ENCODE data around the gene THAP2. TPM values are rescaled to one million over a fixed set of nuclear protein-coding genes. Genes with fewer than 3 reads are reported as not detected.

THAP2 gene
- total and polyA plus RNA-seq, 10 donors, result 3.1 to 8.8 (median 5.1) TPM

DNA sequence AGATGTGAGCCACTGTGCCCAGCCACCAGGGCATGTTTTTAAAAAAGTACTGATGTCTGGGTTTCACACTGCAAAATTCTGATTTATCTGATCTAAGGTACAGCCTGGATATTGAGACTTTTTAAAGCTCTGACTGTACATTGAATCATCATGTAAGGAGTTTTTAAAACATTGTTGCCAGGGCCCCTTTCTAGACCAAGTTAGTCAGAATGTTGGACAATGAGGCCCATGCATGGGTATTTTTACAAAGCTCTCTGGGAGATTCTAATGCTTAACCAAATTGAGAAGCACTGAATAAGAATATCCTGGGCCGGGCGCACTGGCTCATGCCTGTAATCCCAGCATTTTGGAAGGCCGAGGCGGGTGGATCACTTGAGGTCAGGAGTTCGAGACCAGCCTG is 38.5 kb downstream of the THAP2 start:
- WGBS, 5 donors, result 94 to 100% (median 96%) methylated on average over 5 of the region's 5 CpGs
- H3K36me3 ChIP-seq, result peaks cover 0 to 88% (median 40%) of the 10 kb centered on the region in 6 donors

DNA sequence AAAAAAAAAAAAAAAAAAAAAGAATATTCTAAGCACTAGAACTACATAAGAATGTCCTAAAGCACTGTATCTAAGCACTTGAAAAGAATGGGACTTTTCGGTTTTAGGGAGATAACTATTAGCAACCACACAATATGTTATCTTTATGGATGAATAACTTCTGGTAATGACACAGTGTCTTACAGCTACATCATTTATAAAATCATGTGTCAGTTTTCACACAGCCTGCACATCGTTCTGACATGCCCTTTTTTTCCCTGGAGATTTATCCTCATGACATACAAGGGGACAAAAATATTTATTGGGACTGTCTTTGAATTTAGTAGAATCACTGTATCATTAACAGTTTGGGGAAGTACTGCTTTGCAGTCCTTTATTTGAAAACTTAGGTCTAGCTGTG is 39.1 kb downstream of the THAP2 start:
- TF ChIP-seq POLR2AphosphoS5 (IDR thresholded peaks at IDR 0.05) (no peak), POLR2A (IDR thresholded peaks at IDR 0.05) (no peak)
- TF ChIP-seq, protein P1, sequence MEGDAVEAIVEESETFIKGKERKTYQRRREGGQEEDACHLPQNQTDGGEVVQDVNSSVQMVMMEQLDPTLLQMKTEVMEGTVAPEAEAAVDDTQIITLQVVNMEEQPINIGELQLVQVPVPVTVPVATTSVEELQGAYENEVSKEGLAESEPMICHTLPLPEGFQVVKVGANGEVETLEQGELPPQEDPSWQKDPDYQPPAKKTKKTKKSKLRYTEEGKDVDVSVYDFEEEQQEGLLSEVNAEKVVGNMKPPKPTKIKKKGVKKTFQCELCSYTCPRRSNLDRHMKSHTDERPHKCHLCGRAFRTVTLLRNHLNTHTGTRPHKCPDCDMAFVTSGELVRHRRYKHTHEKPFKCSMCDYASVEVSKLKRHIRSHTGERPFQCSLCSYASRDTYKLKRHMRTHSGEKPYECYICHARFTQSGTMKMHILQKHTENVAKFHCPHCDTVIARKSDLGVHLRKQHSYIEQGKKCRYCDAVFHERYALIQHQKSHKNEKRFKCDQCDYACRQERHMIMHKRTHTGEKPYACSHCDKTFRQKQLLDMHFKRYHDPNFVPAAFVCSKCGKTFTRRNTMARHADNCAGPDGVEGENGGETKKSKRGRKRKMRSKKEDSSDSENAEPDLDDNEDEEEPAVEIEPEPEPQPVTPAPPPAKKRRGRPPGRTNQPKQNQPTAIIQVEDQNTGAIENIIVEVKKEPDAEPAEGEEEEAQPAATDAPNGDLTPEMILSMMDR (IDR thresholded peaks at IDR 0.05 in 8 of 11, conservative IDR thresholded peaks at IDR 0.05 in 3 of 11), result no peak
- intact Hi-C loops (cut with DNase I; ENCODE audit: low total_unique reads), result no loop called here
- no peaks in the 10 kb centered on the region for H3K9me3 ChIP-seq
- no peaks in the 10 kb centered on the region for H3K27me3 ChIP-seq (replicated peaks in 1 of 7)
- H3K36me3 ChIP-seq, result peaks cover 0 to 88% (median 34%) of the 10 kb centered on the region in 6 donors
- 69 to 84% (median 82%) methylated on average over 2 of the region's 2 CpGs for WGBS, 5 donors
- H3K4me1 ChIP-seq, result peaks cover 0 to 8% (median 0%) of the 10 kb centered on the region in 6 donors
- no peak overlapping the region for H3K4me3 ChIP-seq
- no peak overlapping the region for H3K27ac ChIP-seq
- DNase-seq, result no peak

More for the DNA sequence above, 38.5 kb downstream of the THAP2 start:
- intact Hi-C loops (cut with DNase I; ENCODE audit: low total_unique reads), result no loop called here
- H3K4me1 ChIP-seq, result peaks cover 0 to 11% (median 0%) of the 10 kb centered on the region in 6 donors
- H3K4me3 ChIP-seq, result no peak overlapping the region
- H3K27me3 ChIP-seq (replicated peaks in 1 of 7), result no peaks in the 10 kb centered on the region
- DNase-seq, result no peak
- TF ChIP-seq POLR2A (IDR thresholded peaks at IDR 0.05) (no peak), POLR2AphosphoS5 (IDR thresholded peaks at IDR 0.05) (no peak)
- TF ChIP-seq, protein P1 (IDR thresholded peaks at IDR 0.05 in 8 of 11, conservative IDR thresholded peaks at IDR 0.05 in 3 of 11), result no peak
- no peaks in the 10 kb centered on the region for H3K9me3 ChIP-seq
- no peak overlapping the region for H3K27ac ChIP-seq

DNA sequence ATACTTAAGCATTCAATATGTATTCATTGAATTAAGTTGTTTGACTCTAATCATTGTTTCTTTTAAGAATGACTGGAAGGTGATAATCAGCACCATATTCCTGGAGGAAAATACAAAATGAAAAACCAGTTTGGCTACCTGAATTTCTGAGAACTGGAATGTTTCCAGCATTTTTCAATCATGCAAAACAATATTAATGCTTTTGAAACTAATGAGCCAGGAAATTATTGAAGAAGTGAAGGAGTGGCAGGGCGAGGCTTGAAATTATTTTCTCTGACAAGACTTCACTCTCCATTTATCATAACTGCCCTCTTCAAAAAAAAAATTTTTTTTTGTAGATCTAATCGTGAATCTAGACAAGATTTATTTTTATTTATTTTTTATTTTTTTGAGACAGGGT is 40.8 kb downstream of the THAP2 start:
- Histone ChIP-seq H3K4me1 (no peaks in the 10 kb centered on the region), H3K27ac (no peak overlapping the region), H3K36me3 (peaks cover 0 to 70% (median 18%) of the 10 kb centered on the region in 6 donors), H3K4me3 (no peak overlapping the region), H3K27me3 (replicated peaks in 1 of 7) (no peaks in the 10 kb centered on the region), H3K9me3 (no peaks in the 10 kb centered on the region)
- TF ChIP-seq POLR2A (IDR thresholded peaks at IDR 0.05) (no peak), POLR2AphosphoS5 (IDR thresholded peaks at IDR 0.05) (no peak)
- TF ChIP-seq, protein P1 (IDR thresholded peaks at IDR 0.05 in 8 of 11, conservative IDR thresholded peaks at IDR 0.05 in 3 of 11), result no peak
- intact Hi-C loops (cut with DNase I; ENCODE audit: low total_unique reads), result no loop called here
- no peak for DNase-seq
- 87 to 95% (median 90%) methylated on average over 2 of the region's 2 CpGs for WGBS, 5 donors

DNA sequence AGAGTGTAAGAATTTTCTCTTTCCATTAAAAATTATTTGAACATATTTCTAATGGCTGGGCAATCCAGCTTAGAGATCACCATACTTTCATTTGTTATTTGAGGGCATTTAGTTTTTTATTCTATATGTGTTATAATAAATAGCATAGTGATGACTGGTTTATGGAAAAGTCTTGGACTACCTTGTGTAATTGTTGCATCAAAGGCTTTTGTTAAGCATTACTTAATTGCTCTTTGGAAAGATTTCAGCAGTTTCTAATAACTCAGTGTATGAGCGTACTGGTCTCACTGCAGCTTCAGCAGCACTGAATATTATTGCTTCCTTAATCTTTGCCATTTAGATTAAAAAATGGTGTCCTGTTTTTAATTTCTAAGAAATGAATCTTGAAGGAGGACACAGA is 44.6 kb downstream of the THAP2 start:
- Histone ChIP-seq H3K4me3 (no peak overlapping the region), H3K27me3 (replicated peaks in 1 of 7) (no peaks in the 10 kb centered on the region), H3K9me3 (peaks cover 0 to 29% (median 18%) of the 10 kb centered on the region in 8 donors), H3K4me1 (no peaks in the 10 kb centered on the region), H3K36me3 (peaks cover 0 to 36% (median 4%) of the 10 kb centered on the region in 6 donors), H3K27ac (no peak overlapping the region)
- 55 to 100% (median 96%) methylated on average over 1 of the region's 1 CpG for WGBS, 5 donors
- DNase-seq, result no peak
- intact Hi-C loops (cut with DNase I; ENCODE audit: low total_unique reads), result no loop called here
- TF ChIP-seq POLR2A (IDR thresholded peaks at IDR 0.05) (no peak), POLR2AphosphoS5 (IDR thresholded peaks at IDR 0.05) (no peak)
- TF ChIP-seq, protein P1 (IDR thresholded peaks at IDR 0.05 in 8 of 11, conservative IDR thresholded peaks at IDR 0.05 in 3 of 11), result no peak
